OCI-LY1 (cell line): ENCODE data around the gene ASB8.

Experiments
- EZH2 ChIP-seq: fragments of 200-600 bp; sonication (generic), shearing (Covaris generic); IDR thresholded peaks from 2 replicates; pipeline ENCODE4 v1.8.0; 2017; ENCODE audit warnings: borderline replicate concordance, mixed run types, mild to moderate bottlenecking, antibody characterized with exemption, low read length, moderate library complexity, mixed read lengths
- TF ChIP-seq, protein P1 (sequence below): fragments of 200-600 bp; sonication (generic), shearing (Covaris generic); IDR thresholded peaks from 2 replicates; pipeline ENCODE4 v1.5.1; 2017; ENCODE audit warnings: mild to moderate bottlenecking, antibody characterized with exemption, low read length, moderate library complexity, mixed read lengths

DNA sequence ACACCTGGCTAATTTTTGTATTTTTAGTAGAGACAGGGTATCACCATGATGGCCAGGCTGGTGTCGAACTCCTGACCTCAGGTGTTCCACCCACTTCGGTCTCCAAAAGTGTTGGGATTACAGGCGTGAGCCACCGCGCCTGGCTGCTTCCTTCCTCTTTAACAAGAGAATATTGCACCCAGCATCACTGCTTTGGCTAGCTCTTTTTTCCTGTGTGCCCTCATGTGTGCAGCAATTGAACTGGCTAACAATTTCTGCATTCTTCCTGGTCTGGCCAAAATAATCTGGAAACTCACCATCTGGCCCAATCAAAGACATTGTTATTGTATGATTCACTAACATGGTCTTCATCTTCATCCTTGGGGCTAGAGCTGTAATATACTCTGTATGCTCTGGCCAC lies 2.7 kb upstream of the ASB8 start:
- TF ChIP-seq, protein P1, sequence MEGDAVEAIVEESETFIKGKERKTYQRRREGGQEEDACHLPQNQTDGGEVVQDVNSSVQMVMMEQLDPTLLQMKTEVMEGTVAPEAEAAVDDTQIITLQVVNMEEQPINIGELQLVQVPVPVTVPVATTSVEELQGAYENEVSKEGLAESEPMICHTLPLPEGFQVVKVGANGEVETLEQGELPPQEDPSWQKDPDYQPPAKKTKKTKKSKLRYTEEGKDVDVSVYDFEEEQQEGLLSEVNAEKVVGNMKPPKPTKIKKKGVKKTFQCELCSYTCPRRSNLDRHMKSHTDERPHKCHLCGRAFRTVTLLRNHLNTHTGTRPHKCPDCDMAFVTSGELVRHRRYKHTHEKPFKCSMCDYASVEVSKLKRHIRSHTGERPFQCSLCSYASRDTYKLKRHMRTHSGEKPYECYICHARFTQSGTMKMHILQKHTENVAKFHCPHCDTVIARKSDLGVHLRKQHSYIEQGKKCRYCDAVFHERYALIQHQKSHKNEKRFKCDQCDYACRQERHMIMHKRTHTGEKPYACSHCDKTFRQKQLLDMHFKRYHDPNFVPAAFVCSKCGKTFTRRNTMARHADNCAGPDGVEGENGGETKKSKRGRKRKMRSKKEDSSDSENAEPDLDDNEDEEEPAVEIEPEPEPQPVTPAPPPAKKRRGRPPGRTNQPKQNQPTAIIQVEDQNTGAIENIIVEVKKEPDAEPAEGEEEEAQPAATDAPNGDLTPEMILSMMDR = no peak
- TF ChIP-seq EZH2 = no peak
